ENCODE data around the gene GPC5. TPM values are rescaled to one million over a fixed set of nuclear protein-coding genes. Genes with fewer than 3 reads are reported as not detected.

GPC5 gene
- total RNA-seq, 1 experiment from 2014 or later, result 0.26 TPM

- ATAC-seq (no peak), DNase-seq (ENCODE audit: low read depth, low spot score) (no peak)
- no peaks in the 10 kb centered on the region for H3K36me3 ChIP-seq (ENCODE audit: control insufficient read depth, insufficient read depth, low read length)
- in situ Hi-C loops (cut with HindIII; ENCODE audit: low pct_unique_long_range_greater_than_20kb, low sequenced_read_pairs) (no loop called here), intact Hi-C loops (cut with micrococcal nuclease; ENCODE audit: unreplicated experiment) (no loop called here)
- H3K27me3 ChIP-seq (ENCODE audit: control insufficient read depth, insufficient read depth, low read length), result no peaks in the 10 kb centered on the region
- ChIA-PET POLR2A (no interaction called here), CTCF (no interaction called here)
- H3K4me1 ChIP-seq (ENCODE audit: control insufficient read depth, insufficient read depth, low read length), result no peaks in the 10 kb centered on the region
- TF ChIP-seq POLR2AphosphoS5 (IDR thresholded peaks at IDR 0.05; ENCODE audit: low read depth, low read length) (no peak), CTCF (IDR thresholded peaks at IDR 0.05) (no peak), REST (IDR thresholded peaks at IDR 0.05; ENCODE audit: insufficient read depth in 1 of 2, low read depth in 2 of 2, low read length in 1 of 2) (no peak), TCF7L2 (IDR thresholded peaks at IDR 0.05; ENCODE audit: low read depth, low read length) (no peak), SIN3A (IDR thresholded peaks at IDR 0.05; ENCODE audit: borderline replicate concordance, insufficient read depth, low read depth, low read length) (no peak)
- BruUV-seq (replicated peaks), result no TSS peak
- no peak overlapping the region for H3K4me3 ChIP-seq (ENCODE audit: low read depth in 2 of 2, low read length in 2 of 2)
- H3K9me3 ChIP-seq (ENCODE audit: control insufficient read depth, insufficient read depth, low read depth, low read length), result no peaks in the 10 kb centered on the region
- H3K27ac ChIP-seq (ENCODE audit: low read length), result no peak overlapping the region
Observed at GRCh38 chr13:92827503-92827902, 1429.1 kb downstream of the GPC5 start.

GRCh38 chr13:92829930-92830329, 1431.5 kb downstream of the GPC5 start:
- ATAC-seq (no peak), DNase-seq (ENCODE audit: low read depth, low spot score) (no peak)
- Histone ChIP-seq H3K9me3 (ENCODE audit: control insufficient read depth, insufficient read depth, low read depth, low read length) (no peaks in the 10 kb centered on the region), H3K4me3 (ENCODE audit: low read depth in 2 of 2, low read length in 2 of 2) (no peak overlapping the region), H3K27me3 (ENCODE audit: control insufficient read depth, insufficient read depth, low read length) (no peaks in the 10 kb centered on the region), H3K36me3 (ENCODE audit: control insufficient read depth, insufficient read depth, low read length) (no peaks in the 10 kb centered on the region), H3K27ac (ENCODE audit: low read length) (no peak overlapping the region), H3K4me1 (ENCODE audit: control insufficient read depth, insufficient read depth, low read length) (no peaks in the 10 kb centered on the region)
- TF ChIP-seq CTCF (IDR thresholded peaks at IDR 0.05) (no peak), POLR2AphosphoS5 (IDR thresholded peaks at IDR 0.05; ENCODE audit: low read depth, low read length) (no peak), TCF7L2 (IDR thresholded peaks at IDR 0.05; ENCODE audit: low read depth, low read length) (no peak), REST (IDR thresholded peaks at IDR 0.05; ENCODE audit: insufficient read depth in 1 of 2, low read depth in 2 of 2, low read length in 1 of 2) (no peak), SIN3A (IDR thresholded peaks at IDR 0.05; ENCODE audit: borderline replicate concordance, insufficient read depth, low read depth, low read length) (no peak)
- BruUV-seq (replicated peaks), result no TSS peak
- POLR2A ChIA-PET, result no interaction called here
- CTCF ChIA-PET, result no interaction called here
- intact Hi-C loops (cut with micrococcal nuclease; ENCODE audit: unreplicated experiment) (no loop called here), in situ Hi-C loops (cut with HindIII; ENCODE audit: low pct_unique_long_range_greater_than_20kb, low sequenced_read_pairs) (no loop called here)
